Transverse colon (tissue), 4 donors: ENCODE data around the gene AKAP6. TPM values are rescaled to one million over a fixed set of nuclear protein-coding genes. Genes with fewer than 3 reads are reported as not detected.

ENCODE experiments used
- DNase-seq: peaks from one replicate; pipeline ENCODE4 v3.0.0-alpha.2; 2019
- H3K27ac ChIP-seq, 4 donors: fragments of 200-600 bp; sonication (generic); 2 replicates each; pipeline ENCODE4 v1.5.1; 2016 to 2018; ENCODE audit warnings: inconsistent platforms in 4 of 4
- H3K27me3 ChIP-seq: fragments of 200-600 bp; sonication (generic); 2 replicates; pipeline ENCODE4 v1.5.1; 2017; ENCODE audit warnings: inconsistent platforms
- H3K36me3 ChIP-seq, 4 donors: fragments of 200-600 bp; sonication (generic); 2 replicates each; pipeline ENCODE4 v1.5.1; 2017 to 2019; ENCODE audit warnings: inconsistent platforms in 4 of 4
- H3K4me1 ChIP-seq, 4 donors: fragments of 200-600 bp; sonication (generic); 2 replicates each; pipeline ENCODE4 v1.5.1; 2017 to 2020; ENCODE audit warnings: inconsistent platforms in 4 of 4
- H3K4me3 ChIP-seq, 4 donors: fragments of 200-600 bp; sonication (generic); 1 replicate in 1 of 4; 2 replicates in 3 of 4; pipeline versions ENCODE4 v1.5.1 to v1.6.1; 2017 to 2019; ENCODE audit warnings: inconsistent platforms in 4 of 4
- H3K9me3 ChIP-seq, 2 donors: fragments of 200-600 bp; sonication (generic); 2 replicates each; pipeline ENCODE4 v1.5.1; 2017 to 2019; ENCODE audit warnings: inconsistent platforms in 2 of 2
- EP300 ChIP-seq: sonication (generic); formaldehyde crosslinking; IDR thresholded peaks from one replicate; pipeline ENCODE4 v1.6.1; 2017; ENCODE audit warnings: antibody characterized with exemption, low read depth
- POLR2A ChIP-seq: fragments of 450-650 bp; IDR thresholded peaks from one replicate; pipeline ENCODE4 v1.6.1; 2016; ENCODE audit warnings: antibody characterized with exemption, mild to moderate bottlenecking, moderate library complexity
- POLR2AphosphoS5 ChIP-seq, 3 donors: sonication (generic); formaldehyde crosslinking; IDR thresholded peaks; one replicate each; pipeline ENCODE4 v1.6.1; 2016; ENCODE audit warnings: antibody characterized with exemption in 3 of 3
- WGBS, 2 donors: methylation state at CpG; one replicate each; pipeline ENCODE4 v1.1.5; 2018; ENCODE audit warnings: low coverage in 1 of 2; 5-methylcytosine and 5-hydroxymethylcytosine counted together
- in situ Hi-C, 4 donors: fragments of 200-750 bp; cut with MboI; loops; one replicate each; pipeline versions ENCODE4 v1.15.0 to v1.15.1; 2017; ENCODE audit warnings: low sequenced_read_pairs in 3 of 4, low pct_ligation_motif_present in 1 of 4, low pct_unique_long_range_greater_than_20kb in 1 of 4
- intact Hi-C: fragments of 100-400 bp; cut with DNase I; formaldehyde crosslinking; loops from one replicate; pipeline ENCODE4 v1.15.1; 2023; ENCODE audit warnings: low total_unique reads
- total RNA-seq, 4 donors: library from RNA; depleted of rRNA; stranded (reverse); fragments of >200 nt; gene quantifications; one replicate each; pipeline ENCODE4 v1.1.0, GENCODE V29; 2016
- TF ChIP-seq, protein P1 (sequence below), 5 experiments: fragments of 200-600 bp in 3 of 5; fragments of 450-650 bp in 2 of 5; sonication (generic) in 3 of 5; IDR thresholded peaks; 1 replicate in 2 of 5; 2 replicates in 3 of 5; pipeline ENCODE4 v1.5.1; 2016 to 2017; ENCODE audit warnings: antibody characterized with exemption in 5 of 5, inconsistent platforms in 3 of 5, mild to moderate bottlenecking in 2 of 5, moderate library complexity in 1 of 5

Gene AKAP6
- total RNA-seq, 4 donors from 2014 or later, result 6.3 to 16.7 (median 9.7) TPM

DNA sequence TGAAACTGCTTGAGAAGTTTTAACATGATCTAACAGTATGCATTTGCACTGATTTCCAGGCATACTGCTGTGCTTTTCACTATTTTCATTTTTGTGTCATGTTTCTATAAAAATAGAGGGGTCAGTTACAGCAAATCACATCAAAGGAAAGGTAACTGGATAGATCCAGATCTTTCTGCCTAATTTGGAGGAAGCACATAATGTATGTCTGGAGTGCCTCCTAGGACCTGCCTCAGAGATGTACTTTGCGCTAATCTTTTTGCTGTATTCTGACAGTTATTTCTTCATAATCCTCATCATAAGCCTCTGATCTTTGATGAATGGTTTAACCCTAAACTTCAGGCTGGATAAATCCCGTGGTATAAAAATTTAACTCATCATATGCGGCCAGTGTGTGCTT is 498.4 kb downstream of the AKAP6 start:
- no peaks in the 10 kb centered on the region for H3K27me3 ChIP-seq
- no peak for DNase-seq
- H3K27ac ChIP-seq, result no peak overlapping the region
- intact Hi-C loops (no loop called here), in situ Hi-C loops (no loop called here)
- no peaks in the 10 kb centered on the region for H3K9me3 ChIP-seq
- WGBS, 2 donors, result 76 to 79% methylated on average over 3 of the region's 3 CpGs
- no peaks in the 10 kb centered on the region for H3K4me1 ChIP-seq
- no peaks in the 10 kb centered on the region for H3K36me3 ChIP-seq
- H3K4me3 ChIP-seq, result no peak overlapping the region
- no peak for TF ChIP-seq POLR2AphosphoS5 (IDR thresholded peaks at IDR 0.05)
- TF ChIP-seq, protein P1, sequence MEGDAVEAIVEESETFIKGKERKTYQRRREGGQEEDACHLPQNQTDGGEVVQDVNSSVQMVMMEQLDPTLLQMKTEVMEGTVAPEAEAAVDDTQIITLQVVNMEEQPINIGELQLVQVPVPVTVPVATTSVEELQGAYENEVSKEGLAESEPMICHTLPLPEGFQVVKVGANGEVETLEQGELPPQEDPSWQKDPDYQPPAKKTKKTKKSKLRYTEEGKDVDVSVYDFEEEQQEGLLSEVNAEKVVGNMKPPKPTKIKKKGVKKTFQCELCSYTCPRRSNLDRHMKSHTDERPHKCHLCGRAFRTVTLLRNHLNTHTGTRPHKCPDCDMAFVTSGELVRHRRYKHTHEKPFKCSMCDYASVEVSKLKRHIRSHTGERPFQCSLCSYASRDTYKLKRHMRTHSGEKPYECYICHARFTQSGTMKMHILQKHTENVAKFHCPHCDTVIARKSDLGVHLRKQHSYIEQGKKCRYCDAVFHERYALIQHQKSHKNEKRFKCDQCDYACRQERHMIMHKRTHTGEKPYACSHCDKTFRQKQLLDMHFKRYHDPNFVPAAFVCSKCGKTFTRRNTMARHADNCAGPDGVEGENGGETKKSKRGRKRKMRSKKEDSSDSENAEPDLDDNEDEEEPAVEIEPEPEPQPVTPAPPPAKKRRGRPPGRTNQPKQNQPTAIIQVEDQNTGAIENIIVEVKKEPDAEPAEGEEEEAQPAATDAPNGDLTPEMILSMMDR (IDR thresholded peaks at IDR 0.05), result no peak

DNA sequence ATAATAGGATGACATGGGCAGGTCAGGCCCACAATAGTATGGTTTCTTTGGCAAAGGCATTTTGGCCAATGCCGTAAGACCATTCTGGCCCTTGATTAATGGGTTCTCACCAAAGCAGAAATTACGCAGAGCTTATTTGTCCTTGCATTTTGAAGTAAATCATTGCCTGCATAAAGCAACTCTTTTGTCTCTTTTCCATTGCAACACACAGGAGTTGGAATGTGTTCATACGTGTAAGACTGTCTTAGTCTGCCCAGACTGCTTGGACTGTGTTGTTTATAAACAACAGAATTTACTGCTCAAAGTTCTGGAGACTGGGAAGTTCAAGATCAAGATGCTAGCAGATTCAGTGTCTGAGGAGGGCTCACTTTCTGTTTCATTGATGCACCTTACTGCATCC is 506.8 kb downstream of the AKAP6 start:
- DNase-seq, result no peak
- TF ChIP-seq POLR2A, result no peak
- TF ChIP-seq, protein P1 (IDR thresholded peaks at IDR 0.05), result no peak
- no peak for TF ChIP-seq EP300
- TF ChIP-seq POLR2AphosphoS5 (IDR thresholded peaks at IDR 0.05), result no peak
- no peaks in the 10 kb centered on the region for H3K4me1 ChIP-seq
- H3K9me3 ChIP-seq, result no peaks in the 10 kb centered on the region
- WGBS, 2 donors, result 80% methylated on average over 3 of the region's 3 CpGs; no CpG with 5 or more reads in 1 of the 2 donors
- no peaks in the 10 kb centered on the region for H3K27me3 ChIP-seq
- in situ Hi-C loops, result no loop called here
- intact Hi-C loops, result no loop called here
- H3K4me3 ChIP-seq, result no peak overlapping the region
- no peaks in the 10 kb centered on the region for H3K36me3 ChIP-seq
- H3K27ac ChIP-seq, result no peak overlapping the region

DNA sequence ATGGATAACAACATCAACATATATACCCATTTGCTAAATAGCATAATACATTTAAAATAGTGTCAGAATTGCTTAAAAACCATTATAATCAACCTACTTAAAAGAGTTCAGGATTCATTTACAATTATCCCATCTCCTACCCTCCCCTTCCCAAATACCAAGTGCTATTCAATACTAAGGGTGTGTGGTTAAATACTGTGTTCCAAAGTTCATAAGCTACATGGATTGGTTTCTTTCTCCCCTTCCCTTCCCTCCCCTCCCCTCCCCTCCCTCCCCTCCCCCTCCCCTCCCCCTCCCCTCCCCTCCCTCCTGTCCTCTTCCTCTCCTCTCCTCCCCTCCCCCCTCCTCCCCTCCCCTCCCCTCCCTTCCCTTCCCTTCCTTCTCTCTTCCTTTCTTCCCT is 512.6 kb downstream of the AKAP6 start:
- in situ Hi-C loops, result no loop called here

DNA sequence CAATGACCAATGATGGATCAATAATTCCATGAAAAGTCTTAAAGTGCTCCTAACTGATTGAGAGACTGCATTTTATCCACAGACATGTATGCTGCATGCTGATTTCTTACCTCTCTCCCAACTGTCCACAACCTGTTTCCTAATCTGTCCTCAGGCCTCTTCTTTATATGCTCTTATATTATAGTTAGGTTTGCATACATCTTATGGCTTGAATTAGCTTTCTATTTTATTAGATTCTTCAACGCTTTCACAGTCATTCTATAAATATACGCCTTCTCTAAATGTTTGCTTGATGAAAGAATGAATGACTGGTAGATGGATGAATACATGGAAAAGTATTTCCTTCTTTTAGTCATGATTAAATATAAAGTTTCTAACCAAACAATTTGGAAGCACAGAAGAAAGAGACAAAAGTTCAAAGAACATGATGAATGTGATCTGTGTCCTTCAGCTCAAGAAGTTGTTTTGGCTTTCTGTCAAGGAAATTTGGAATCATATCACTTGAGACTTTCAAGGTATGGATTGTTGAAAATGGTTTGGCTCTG is 517.8 kb downstream of the AKAP6 start:
- 39 to 40% methylated on average over 2 of the region's 2 CpGs for WGBS, 2 donors
- no peak overlapping the region for H3K4me3 ChIP-seq
- in situ Hi-C loops (no loop called here), intact Hi-C loops (no loop called here)
- no peaks in the 10 kb centered on the region for H3K27me3 ChIP-seq
- no peaks in the 10 kb centered on the region for H3K9me3 ChIP-seq
- no peaks in the 10 kb centered on the region for H3K4me1 ChIP-seq
- H3K27ac ChIP-seq, result no peak overlapping the region
- DNase-seq, result no peak
- no peak for TF ChIP-seq POLR2A
- TF ChIP-seq POLR2AphosphoS5 (IDR thresholded peaks at IDR 0.05), result no peak
- TF ChIP-seq, protein P1 (IDR thresholded peaks at IDR 0.05), result no peak
- no peak for TF ChIP-seq EP300
- H3K36me3 ChIP-seq, result no peaks in the 10 kb centered on the region

More for the DNA sequence above, 512.6 kb downstream of the AKAP6 start:
- Histone ChIP-seq H3K9me3 (no peaks in the 10 kb centered on the region), H3K4me1 (no peaks in the 10 kb centered on the region), H3K4me3 (no peak overlapping the region), H3K27me3 (no peaks in the 10 kb centered on the region), H3K27ac (no peak overlapping the region), H3K36me3 (no peaks in the 10 kb centered on the region)
- intact Hi-C loops, result no loop called here
- DNase-seq, result no peak
- no peak for TF ChIP-seq EP300
- TF ChIP-seq, protein P1 (IDR thresholded peaks at IDR 0.05), result no peak
- TF ChIP-seq POLR2AphosphoS5 (IDR thresholded peaks at IDR 0.05), result no peak
- no peak for TF ChIP-seq POLR2A
